ENCODE data around the gene PIP4P1. TPM values are rescaled to one million over a fixed set of nuclear protein-coding genes. Genes with fewer than 3 reads are reported as not detected.
"Not testable (repeated sequence)": the region's sequence is repeated elsewhere in the genome, so short reads cannot be mapped to it uniquely, and the experiment has no call there.

The PIP4P1 gene
- total RNA-seq, 1 donor from 2014 or later = 19.5 TPM

- TF ChIP-seq, protein P1, sequence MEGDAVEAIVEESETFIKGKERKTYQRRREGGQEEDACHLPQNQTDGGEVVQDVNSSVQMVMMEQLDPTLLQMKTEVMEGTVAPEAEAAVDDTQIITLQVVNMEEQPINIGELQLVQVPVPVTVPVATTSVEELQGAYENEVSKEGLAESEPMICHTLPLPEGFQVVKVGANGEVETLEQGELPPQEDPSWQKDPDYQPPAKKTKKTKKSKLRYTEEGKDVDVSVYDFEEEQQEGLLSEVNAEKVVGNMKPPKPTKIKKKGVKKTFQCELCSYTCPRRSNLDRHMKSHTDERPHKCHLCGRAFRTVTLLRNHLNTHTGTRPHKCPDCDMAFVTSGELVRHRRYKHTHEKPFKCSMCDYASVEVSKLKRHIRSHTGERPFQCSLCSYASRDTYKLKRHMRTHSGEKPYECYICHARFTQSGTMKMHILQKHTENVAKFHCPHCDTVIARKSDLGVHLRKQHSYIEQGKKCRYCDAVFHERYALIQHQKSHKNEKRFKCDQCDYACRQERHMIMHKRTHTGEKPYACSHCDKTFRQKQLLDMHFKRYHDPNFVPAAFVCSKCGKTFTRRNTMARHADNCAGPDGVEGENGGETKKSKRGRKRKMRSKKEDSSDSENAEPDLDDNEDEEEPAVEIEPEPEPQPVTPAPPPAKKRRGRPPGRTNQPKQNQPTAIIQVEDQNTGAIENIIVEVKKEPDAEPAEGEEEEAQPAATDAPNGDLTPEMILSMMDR (IDR thresholded peaks at IDR 0.05; ENCODE audit: insufficient read depth, low read depth, low read length) = no peak
- TF ChIP-seq EZH2 (IDR thresholded peaks at IDR 0.05; ENCODE audit: insufficient read depth, low read length) = no peak
- FAIRE-seq (peak; percentile 88), DNase-seq (ENCODE audit: low read depth) (peak; percentile 96)
- H3K4me3 ChIP-seq (ENCODE audit: insufficient read depth, low read depth, low read length) = peak within 1 kb of the TSS; percentile 97
- H3K9ac ChIP-seq (ENCODE audit: low read length) = peak within 1 kb of the TSS; percentile 87
- peaks cover 9% of the 10 kb centered on the region for H3K4me1 ChIP-seq (ENCODE audit: insufficient read depth, low read length)
- peak within 1 kb of the TSS; percentile 73 for H2AFZ ChIP-seq (ENCODE audit: low read depth, low read length)
- Mint-ChIP-seq H3K27ac (ENCODE audit: unreplicated experiment) (no peak within 1 kb of the TSS), H3K4me3 (ENCODE audit: unreplicated experiment) (no peak within 1 kb of the TSS), H3K36me3 (ENCODE audit: low read depth, unreplicated experiment) (peaks cover 2% of the 10 kb centered on the region), H3K27me3 (ENCODE audit: low read depth, unreplicated experiment) (no peaks in the 10 kb centered on the region), H3K4me1 (ENCODE audit: low read depth, unreplicated experiment) (peaks cover 9% of the 10 kb centered on the region), H3K9me3 (ENCODE audit: unreplicated experiment) (no peaks in the 10 kb centered on the region)
- H3K27ac ChIP-seq (ENCODE audit: low read depth, low read length) = peak within 1 kb of the TSS; percentile 96
- no peaks in the 10 kb centered on the region for H3K9me3 ChIP-seq (ENCODE audit: insufficient read depth, low read depth, low read length)
- peaks cover 28% of the 10 kb centered on the region for H3K36me3 ChIP-seq (ENCODE audit: insufficient read depth, low read length)
- peak within 1 kb of the TSS; percentile 88 for H3K4me2 ChIP-seq (ENCODE audit: low read length)
- H3K27me3 ChIP-seq (ENCODE audit: insufficient read depth, low read length) = no peaks in the 10 kb centered on the region
- H3K79me2 ChIP-seq (ENCODE audit: insufficient read depth, low read length) = peaks cover 56% of the 10 kb centered on the region
- H4K20me1 ChIP-seq (ENCODE audit: insufficient read depth, low read length) = peaks cover 20% of the 10 kb centered on the region
Observed at GRCh38 chr14:20454516-20455354, 6.5 kb downstream of the PIP4P1 start, which contains the start of the genes APEX1 and OSGEP. TSS of gene APEX1 (plus strand) at chr14:20455226. CDS start at chr14:20455646, 420 bp downstream. TSS of gene OSGEP (minus strand) at chr14:20454812. CDS start at chr14:20454683, 129 bp downstream.

GRCh38 chr14:20452831-20453230 lies 8.4 kb downstream of the PIP4P1 start:
- H3K79me2 ChIP-seq (ENCODE audit: insufficient read depth, low read length) = peaks cover 44% of the 10 kb centered on the region
- H3K4me1 Mint-ChIP-seq (ENCODE audit: low read depth, unreplicated experiment); H3K4me1 ChIP-seq (ENCODE audit: insufficient read depth, low read length); FAIRE-seq; H3K4me2 ChIP-seq (ENCODE audit: low read length); H3K27ac ChIP-seq (ENCODE audit: low read depth, low read length); DNase-seq (ENCODE audit: low read depth); H2AFZ ChIP-seq (ENCODE audit: low read depth, low read length); H3K9me3 Mint-ChIP-seq (ENCODE audit: unreplicated experiment); H3K27ac Mint-ChIP-seq (ENCODE audit: unreplicated experiment); H3K4me3 ChIP-seq (ENCODE audit: insufficient read depth, low read depth, low read length); H3K27me3 Mint-ChIP-seq (ENCODE audit: low read depth, unreplicated experiment); H3K9ac ChIP-seq (ENCODE audit: low read length); H3K9me3 ChIP-seq (ENCODE audit: insufficient read depth, low read depth, low read length); H3K27me3 ChIP-seq (ENCODE audit: insufficient read depth, low read length): not testable (repeated sequence)
- H3K36me3 ChIP-seq (ENCODE audit: insufficient read depth, low read length) = peaks cover 35% of the 10 kb centered on the region
- H4K20me1 ChIP-seq (ENCODE audit: insufficient read depth, low read length) = peaks cover 16% of the 10 kb centered on the region
- peaks cover 13% of the 10 kb centered on the region for H3K36me3 Mint-ChIP-seq (ENCODE audit: low read depth, unreplicated experiment)
- H3K4me3 Mint-ChIP-seq (ENCODE audit: unreplicated experiment) = peak overlapping the region; percentile 75

DNA sequence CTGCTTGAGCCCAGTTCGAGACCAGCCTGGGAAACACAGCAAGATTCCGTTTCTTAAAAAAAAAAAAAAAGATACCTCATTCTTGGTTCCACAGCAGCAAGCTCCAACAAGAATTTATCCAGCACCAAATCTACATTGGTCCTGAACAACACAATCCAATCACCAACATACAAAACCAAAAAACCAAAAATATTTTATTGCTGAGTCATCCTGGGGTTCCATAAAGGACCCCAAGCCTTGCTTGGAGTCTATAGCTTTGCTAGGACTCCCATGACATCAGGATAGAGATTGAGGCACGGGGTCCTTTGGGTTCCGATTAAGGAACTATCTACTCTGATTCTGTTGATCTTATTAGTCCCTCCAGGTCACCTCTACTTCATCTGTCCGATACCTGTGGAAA lies 14.3 kb downstream of the PIP4P1 start:
- TF ChIP-seq EZH2 (IDR thresholded peaks at IDR 0.05; ENCODE audit: insufficient read depth, low read length) = no peak
- TF ChIP-seq, protein P1 (IDR thresholded peaks at IDR 0.05; ENCODE audit: insufficient read depth, low read depth, low read length) = no peak
- Mint-ChIP-seq H3K9me3 (ENCODE audit: unreplicated experiment) (no peaks in the 10 kb centered on the region), H3K27me3 (ENCODE audit: low read depth, unreplicated experiment) (no peaks in the 10 kb centered on the region), H3K36me3 (ENCODE audit: low read depth, unreplicated experiment) (peaks cover 25% of the 10 kb centered on the region), H3K4me1 (ENCODE audit: low read depth, unreplicated experiment) (no peaks in the 10 kb centered on the region), H3K4me3 (ENCODE audit: unreplicated experiment) (no peak overlapping the region), H3K27ac (ENCODE audit: unreplicated experiment) (no peak overlapping the region)
- no peaks in the 10 kb centered on the region for H3K79me2 ChIP-seq (ENCODE audit: insufficient read depth, low read length)
- no peak overlapping the region for H3K9ac ChIP-seq (ENCODE audit: low read length)
- DNase-seq (ENCODE audit: low read depth) (no peak), FAIRE-seq (no peak)
- no peak overlapping the region for H3K4me3 ChIP-seq (ENCODE audit: insufficient read depth, low read depth, low read length)
- no peaks in the 10 kb centered on the region for H4K20me1 ChIP-seq (ENCODE audit: insufficient read depth, low read length)
- H3K36me3 ChIP-seq (ENCODE audit: insufficient read depth, low read length) = peaks cover 40% of the 10 kb centered on the region
- no peaks in the 10 kb centered on the region for H3K9me3 ChIP-seq (ENCODE audit: insufficient read depth, low read depth, low read length)
- no peak overlapping the region for H3K27ac ChIP-seq (ENCODE audit: low read depth, low read length)
- no peaks in the 10 kb centered on the region for H3K27me3 ChIP-seq (ENCODE audit: insufficient read depth, low read length)
- no peak overlapping the region for H3K4me2 ChIP-seq (ENCODE audit: low read length)
- no peak overlapping the region for H2AFZ ChIP-seq (ENCODE audit: low read depth, low read length)
- no peaks in the 10 kb centered on the region for H3K4me1 ChIP-seq (ENCODE audit: insufficient read depth, low read length)

GRCh38 chr14:20443650-20444049 lies 17.6 kb downstream of the PIP4P1 start:
- peaks cover 12% of the 10 kb centered on the region for H3K27me3 Mint-ChIP-seq (ENCODE audit: low read depth, unreplicated experiment)
- H3K27me3 ChIP-seq (ENCODE audit: insufficient read depth, low read length); FAIRE-seq: not testable (repeated sequence)

More at GRCh38 chr14:20443650-20444049, 17.6 kb downstream of the PIP4P1 start:
- not testable (repeated sequence) for H3K4me1 Mint-ChIP-seq (ENCODE audit: low read depth, unreplicated experiment); H3K4me2 ChIP-seq (ENCODE audit: low read length); H3K4me3 Mint-ChIP-seq (ENCODE audit: unreplicated experiment); H3K27ac Mint-ChIP-seq (ENCODE audit: unreplicated experiment); H3K79me2 ChIP-seq (ENCODE audit: insufficient read depth, low read length); H3K4me1 ChIP-seq (ENCODE audit: insufficient read depth, low read length); H3K27ac ChIP-seq (ENCODE audit: low read depth, low read length); H2AFZ ChIP-seq (ENCODE audit: low read depth, low read length); H3K4me3 ChIP-seq (ENCODE audit: insufficient read depth, low read depth, low read length); H3K9me3 Mint-ChIP-seq (ENCODE audit: unreplicated experiment); H4K20me1 ChIP-seq (ENCODE audit: insufficient read depth, low read length); H3K9me3 ChIP-seq (ENCODE audit: insufficient read depth, low read depth, low read length); DNase-seq (ENCODE audit: low read depth); H3K9ac ChIP-seq (ENCODE audit: low read length)
- peaks cover 20% of the 10 kb centered on the region for H3K36me3 Mint-ChIP-seq (ENCODE audit: low read depth, unreplicated experiment)
- peaks cover 31% of the 10 kb centered on the region for H3K36me3 ChIP-seq (ENCODE audit: insufficient read depth, low read length)
